ENCODE results near the gene GYG2. TPM values are rescaled to one million over a fixed set of nuclear protein-coding genes. Genes with fewer than 3 reads are reported as not detected.
A peak's percentile ranks its signal among the peaks of the same experiment; 100 is the strongest.
"Not testable (repeated sequence)": the region's sequence is repeated elsewhere in the genome, so short reads cannot be mapped to it uniquely, and the experiment has no call there.

Gene GYG2
- total and polyA plus RNA-seq, 8 donors, result 2.2 to 8.6 (median 4.9) TPM

DNA sequence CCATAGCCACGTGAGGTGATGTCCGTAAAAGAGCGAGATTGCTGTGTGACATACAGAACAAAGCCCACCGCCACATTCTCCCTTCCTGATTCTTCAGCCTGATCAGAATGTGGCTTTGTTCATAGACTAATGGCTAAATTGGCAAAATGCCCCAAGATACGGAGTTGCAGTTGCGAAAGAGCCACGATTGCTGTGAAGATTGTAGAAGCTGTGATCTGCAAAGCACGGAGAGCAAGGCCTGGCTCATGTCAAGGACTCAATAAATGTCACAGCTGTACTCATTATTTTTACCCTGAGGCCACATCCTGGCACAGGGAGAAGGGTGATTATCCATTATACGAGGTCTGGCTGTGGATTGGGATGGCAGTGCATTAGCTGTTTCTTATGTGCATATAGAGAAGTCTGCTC is 66.2 kb downstream of the GYG2 start:
- Histone ChIP-seq H3K27me3 (no peaks in the 10 kb centered on the region), H3K36me3 (no peaks in the 10 kb centered on the region), H3K4me1 (peaks cover 42 to 60% (median 43%) of the 10 kb centered on the region in 3 donors), H3K27ac (peak overlapping the region in 3 of 4 donors; percentile 39 to 86 (median 53)), H3K9me3 (no peaks in the 10 kb centered on the region), H3K4me3 (no peak overlapping the region)
- DNase-seq (peak in 3 of 6 donors; percentile 36 to 73 (median 41)), FAIRE-seq (no peak), ATAC-seq (peak; percentile 4 to 30 (median 6))
- TF ChIP-seq CTCF (IDR thresholded peaks at IDR 0.05), result no peak
- intact Hi-C loops (cut with DNase I), result no loop called here
- WGBS, 2 donors, result 18 to 27% methylated on average over 9 of the region's 9 CpGs

DNA sequence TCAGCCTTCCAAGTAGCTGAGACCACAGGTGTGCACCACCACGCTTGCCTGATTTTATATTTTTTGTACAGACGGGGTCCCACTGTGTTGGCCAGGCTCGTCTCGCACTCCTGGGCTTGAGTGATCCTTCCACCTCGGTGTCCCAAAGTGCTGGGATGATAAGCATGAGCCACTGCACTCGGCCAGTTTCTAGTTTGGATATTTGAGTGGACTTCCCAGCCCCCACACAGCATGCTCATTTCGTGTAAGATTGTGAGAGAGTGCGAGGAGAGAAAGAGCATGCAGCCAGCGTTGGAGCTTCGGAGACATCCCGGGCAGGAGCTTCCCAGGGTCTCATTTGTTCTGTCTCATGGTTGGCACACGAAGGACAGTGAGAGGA is 68.6 kb downstream of the GYG2 start:
- Histone ChIP-seq H3K27ac (peak overlapping the region; percentile 82 to 86 (median 84)), H3K36me3 (no peaks in the 10 kb centered on the region), H3K4me3 (no peak overlapping the region), H3K27me3 (no peaks in the 10 kb centered on the region), H3K9me3 (no peaks in the 10 kb centered on the region), H3K4me1 (peaks cover 40 to 51% (median 40%) of the 10 kb centered on the region in 3 donors)
- no peak for TF ChIP-seq CTCF (IDR thresholded peaks at IDR 0.05)
- intact Hi-C loops (cut with DNase I), result no loop called here
- no peak for FAIRE-seq
- ATAC-seq, result peak; percentile 4 to 30 (median 10)
- DNase-seq, result peak in 1 of 6 donors; percentile 39
- 22 to 28% methylated on average over 12 of the region's 12 CpGs for WGBS, 2 donors

- FAIRE-seq; H3K9me3 ChIP-seq; H3K36me3 ChIP-seq; H3K27me3 ChIP-seq; intact Hi-C loops (cut with DNase I): not testable (repeated sequence)
- H3K27ac ChIP-seq, result peak overlapping the region; percentile 82 to 86 (median 84)
- 4 to 5% methylated on average over 22 of the region's 22 CpGs for WGBS, 2 donors
- ATAC-seq (peak; percentile 84 to 87 (median 84)), DNase-seq (peak in 5 of 6 donors; percentile 73 to 91 (median 82))
- H3K4me3 ChIP-seq, result peak overlapping the region in 2 of 4 donors; percentile 26 to 29
- peaks cover 40 to 47% (median 40%) of the 10 kb centered on the region in 3 donors for H3K4me1 ChIP-seq
Measured at GRCh38 chrX:2897690-2898623, 69.2 kb downstream of the GYG2 start.

- H3K4me1 ChIP-seq, result peaks cover 40 to 47% (median 40%) of the 10 kb centered on the region in 3 donors
- WGBS, 2 donors, result 31 to 32% methylated on average over 13 of the region's 13 CpGs
- no peak for FAIRE-seq
Measured at GRCh38 chrX:2898846-2899512, 70.2 kb downstream of the GYG2 start.

More at GRCh38 chrX:2898846-2899512, 70.2 kb downstream of the GYG2 start:
- Histone ChIP-seq H3K27ac (peak overlapping the region; percentile 82 to 86 (median 84)), H3K27me3 (no peaks in the 10 kb centered on the region), H3K36me3 (no peaks in the 10 kb centered on the region), H3K4me3 (peak overlapping the region in 2 of 4 donors; percentile 26 to 29), H3K9me3 (no peaks in the 10 kb centered on the region)
- intact Hi-C loops (cut with DNase I), result no loop called here
- DNase-seq, result peak in 4 of 6 donors; percentile 42 to 67 (median 52)
- no peak for TF ChIP-seq CTCF (IDR thresholded peaks at IDR 0.05)
- peak; percentile 44 to 55 (median 48) for ATAC-seq
